GM12891 (cell line): Measurements from ENCODE around the gene ERLEC1.

Experiments
- POLR2A ChIP-seq: IDR thresholded peaks from 2 replicates; pipeline ENCODE4 v1.6.1; 2011; ENCODE audit warnings: low read depth, low read length, control low read depth
- POLR2AphosphoS5 ChIP-seq: IDR thresholded peaks from 2 replicates; pipeline ENCODE4 v1.6.1; 2011; ENCODE audit warnings: low read depth, low read length, control low read depth

GRCh38 chr2:53765767-53766166 is 21.1 kb upstream of the ERLEC1 start:
- TF ChIP-seq POLR2AphosphoS5: no peak
- no peak for TF ChIP-seq POLR2A
